GM18507 (cell line): ENCODE data around the gene KCP.

ENCODE experiments used
- DNase-seq: peaks from one replicate; pipeline ENCODE4 v3.0.0; 2011; ENCODE audit warnings: low read depth; ENCODE audit not compliant: insufficient read length; ENCODE audit errors: extremely low spot score
- FAIRE-seq: peaks from 2 replicates; lab custom pipeline; 2011; peaks lifted over from hg19 to GRCh38; lab: Jason Lieb, UNC

KCP gene

GRCh38 chr7:128846781-128847444 lies 63.6 kb downstream of the KCP start:
- FAIRE-seq: no peak
- no peak for DNase-seq

- no peak for FAIRE-seq
- no peak for DNase-seq
Measured at GRCh38 chr7:128845987-128846386, 64.5 kb downstream of the KCP start.

DNA sequence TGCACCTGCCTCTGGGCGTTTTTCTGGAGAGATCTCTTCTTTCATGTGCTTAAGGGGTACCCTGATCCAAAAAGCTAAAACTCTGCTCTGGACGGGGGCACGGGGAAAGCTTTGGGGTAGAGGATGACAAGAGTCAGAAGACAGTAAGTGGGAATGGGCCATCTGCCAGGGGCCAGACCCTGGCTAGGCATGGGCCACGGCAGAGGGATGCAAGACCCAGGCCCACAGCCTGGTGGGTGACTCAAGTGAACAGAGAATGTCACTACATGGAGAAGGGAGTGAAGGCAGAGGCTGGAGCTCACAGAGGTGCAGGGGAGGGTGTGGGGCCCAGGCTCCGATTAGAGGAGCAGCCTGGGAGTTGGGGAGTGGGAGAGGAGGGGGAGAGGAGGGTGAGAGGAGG lies 65.0 kb downstream of the KCP start:
- FAIRE-seq: no peak
- DNase-seq: no peak

DNA sequence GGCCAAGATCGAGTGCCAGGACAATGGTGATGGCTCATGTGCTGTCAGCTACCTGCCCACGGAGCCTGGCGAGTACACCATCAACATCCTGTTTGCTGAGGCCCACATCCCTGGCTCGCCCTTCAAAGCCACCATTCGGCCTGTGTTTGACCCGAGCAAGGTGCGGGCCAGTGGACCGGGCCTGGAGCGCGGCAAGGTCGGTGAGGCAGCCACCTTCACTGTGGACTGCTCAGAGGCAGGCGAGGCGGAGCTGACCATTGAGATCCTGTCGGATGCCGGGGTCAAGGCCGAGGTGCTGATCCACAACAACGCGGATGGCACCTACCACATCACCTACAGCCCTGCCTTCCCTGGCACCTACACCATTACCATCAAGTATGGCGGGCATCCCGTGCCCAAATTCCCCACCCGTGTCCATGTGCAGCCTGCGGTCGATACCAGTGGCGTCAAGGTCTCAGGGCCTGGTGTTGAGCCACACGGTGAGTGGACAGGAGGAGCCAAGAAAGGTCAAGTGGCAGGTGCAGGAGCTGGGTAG lies 65.7 kb downstream of the KCP start:
- DNase-seq: no peak
- FAIRE-seq: no peak

GRCh38 chr7:128843938-128844621 lies 66.4 kb downstream of the KCP start:
- no peak for DNase-seq
- FAIRE-seq: no peak

DNA sequence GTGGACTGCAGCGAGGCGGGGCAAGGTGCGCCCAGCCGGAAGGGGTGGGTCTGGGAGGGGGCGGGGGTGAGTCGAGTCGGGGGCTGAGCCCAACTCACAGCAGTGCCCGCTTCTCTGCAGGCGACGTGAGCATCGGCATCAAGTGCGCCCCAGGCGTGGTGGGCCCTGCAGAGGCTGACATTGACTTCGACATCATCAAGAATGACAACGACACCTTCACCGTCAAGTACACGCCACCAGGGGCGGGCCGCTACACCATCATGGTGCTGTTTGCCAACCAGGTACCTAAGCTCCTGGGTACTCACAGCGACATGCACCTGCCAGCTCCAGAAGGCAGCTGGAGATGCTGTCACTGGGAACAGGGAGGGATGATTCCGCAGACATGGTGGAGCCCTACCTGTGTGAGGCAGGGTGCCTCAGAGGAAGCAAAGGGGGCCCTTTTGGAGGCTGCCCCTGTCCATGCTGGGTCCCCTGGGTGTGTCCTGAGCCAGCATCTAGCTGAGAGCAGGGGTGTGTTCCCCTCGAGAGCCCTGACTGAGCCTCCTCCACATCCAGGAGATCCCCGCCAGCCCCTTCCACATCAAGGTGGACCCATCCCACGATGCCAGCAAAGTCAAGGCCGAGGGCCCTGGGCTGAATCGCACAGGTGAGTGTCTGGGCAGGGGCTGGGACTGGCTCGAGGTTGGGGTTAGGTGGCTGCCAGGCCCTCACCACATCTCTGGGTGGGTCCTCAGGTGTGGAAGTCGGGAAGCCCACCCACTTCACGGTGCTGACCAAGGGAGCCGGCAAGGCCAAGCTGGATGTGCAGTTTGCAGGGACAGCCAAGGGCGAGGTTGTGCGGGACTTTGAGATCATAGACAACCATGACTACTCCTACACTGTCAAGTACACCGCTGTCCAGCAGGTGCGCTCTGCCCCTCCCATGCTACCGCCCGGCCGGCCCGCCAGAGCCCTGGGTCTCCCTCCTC lies 67.6 kb downstream of the KCP start:
- FAIRE-seq (no peak), DNase-seq (no peak)

GRCh38 chr7:128841921-128842673 lies 68.4 kb downstream of the KCP start:
- peak; percentile 65 for DNase-seq
- peak; percentile 63 for FAIRE-seq

DNA sequence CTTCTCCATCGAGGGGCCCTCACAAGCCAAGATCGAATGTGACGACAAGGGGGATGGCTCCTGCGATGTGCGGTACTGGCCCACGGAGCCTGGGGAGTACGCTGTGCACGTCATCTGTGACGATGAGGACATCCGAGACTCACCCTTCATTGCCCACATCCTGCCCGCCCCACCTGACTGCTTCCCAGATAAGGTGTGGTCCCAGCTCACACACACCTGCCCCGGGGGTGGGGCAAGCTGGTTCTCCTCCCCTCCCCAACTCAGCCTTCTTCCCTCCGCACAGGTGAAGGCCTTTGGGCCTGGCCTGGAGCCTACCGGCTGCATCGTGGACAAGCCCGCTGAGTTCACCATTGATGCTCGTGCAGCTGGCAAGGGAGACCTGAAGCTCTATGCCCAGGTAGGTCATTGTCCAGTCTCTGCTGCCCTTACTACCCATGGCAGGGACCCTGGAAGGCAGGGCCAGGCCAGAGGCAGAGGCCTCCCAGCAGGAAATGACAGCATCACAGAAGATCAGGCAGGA lies 69.3 kb downstream of the KCP start:
- no peak for FAIRE-seq
- DNase-seq: no peak

DNA sequence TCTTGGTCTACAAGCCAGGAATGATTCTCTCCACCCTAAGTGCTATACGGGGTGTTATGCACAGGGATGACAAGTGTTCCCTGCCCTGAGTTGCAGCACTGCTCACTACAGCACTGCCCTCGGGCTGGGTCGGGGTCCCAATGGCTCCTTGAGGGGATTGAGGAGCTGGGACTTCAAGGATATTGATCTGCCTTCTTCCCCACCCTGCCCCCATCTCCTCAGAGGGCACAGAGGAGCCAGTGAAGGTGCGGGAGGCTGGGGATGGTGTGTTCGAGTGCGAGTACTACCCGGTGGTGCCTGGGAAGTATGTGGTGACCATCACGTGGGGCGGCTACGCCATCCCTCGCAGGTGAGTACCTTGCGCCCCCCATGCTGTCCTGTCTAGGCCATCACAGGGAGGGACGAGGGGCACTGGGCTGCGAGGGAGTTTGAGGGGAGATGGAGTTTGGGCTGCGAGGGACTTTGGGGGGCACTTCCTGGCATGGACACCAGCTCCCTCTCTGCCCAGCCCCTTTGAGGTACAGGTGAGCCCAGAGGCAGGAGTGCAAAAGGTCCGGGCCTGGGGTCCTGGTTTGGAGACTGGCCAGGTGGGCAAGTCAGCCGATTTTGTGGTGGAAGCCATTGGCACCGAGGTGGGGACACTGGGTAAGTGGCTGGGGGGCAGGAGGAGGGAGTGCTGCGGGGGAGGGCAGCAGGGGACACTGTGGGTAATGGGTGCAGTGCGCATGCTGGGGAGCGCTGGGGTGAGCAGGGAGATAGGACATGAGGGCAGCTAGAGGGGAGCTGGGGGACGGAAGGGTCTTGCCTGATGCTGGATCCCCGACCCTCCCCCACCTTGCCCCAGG lies 70.0 kb downstream of the KCP start:
- no peak for FAIRE-seq

DNA sequence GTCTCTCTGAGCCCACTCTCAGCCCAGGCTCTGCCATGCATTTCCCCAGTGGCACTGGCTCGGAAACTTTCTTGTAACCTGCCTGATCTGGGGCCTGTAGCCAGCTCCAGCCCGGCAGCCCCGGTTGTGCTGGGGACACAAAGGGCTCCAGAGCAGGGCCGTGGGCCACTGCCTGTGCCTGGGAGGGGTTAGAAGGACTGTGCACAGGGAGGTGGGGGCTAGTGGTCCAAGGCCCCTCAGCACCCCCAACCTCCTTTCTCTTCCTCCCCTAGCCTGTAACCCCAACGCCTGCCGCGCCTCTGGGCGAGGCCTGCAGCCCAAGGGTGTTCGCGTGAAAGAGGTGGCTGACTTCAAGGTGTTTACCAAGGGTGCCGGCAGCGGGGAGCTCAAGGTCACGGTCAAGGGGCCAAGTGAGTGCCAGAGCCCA lies 70.7 kb downstream of the KCP start:
- FAIRE-seq (no peak), DNase-seq (no peak)

More for the DNA sequence above, 70.0 kb downstream of the KCP start:
- no peak for DNase-seq

- FAIRE-seq: no peak
- DNase-seq: no peak
Measured at GRCh38 chr7:128838981-128839731, 71.4 kb downstream of the KCP start.

DNA sequence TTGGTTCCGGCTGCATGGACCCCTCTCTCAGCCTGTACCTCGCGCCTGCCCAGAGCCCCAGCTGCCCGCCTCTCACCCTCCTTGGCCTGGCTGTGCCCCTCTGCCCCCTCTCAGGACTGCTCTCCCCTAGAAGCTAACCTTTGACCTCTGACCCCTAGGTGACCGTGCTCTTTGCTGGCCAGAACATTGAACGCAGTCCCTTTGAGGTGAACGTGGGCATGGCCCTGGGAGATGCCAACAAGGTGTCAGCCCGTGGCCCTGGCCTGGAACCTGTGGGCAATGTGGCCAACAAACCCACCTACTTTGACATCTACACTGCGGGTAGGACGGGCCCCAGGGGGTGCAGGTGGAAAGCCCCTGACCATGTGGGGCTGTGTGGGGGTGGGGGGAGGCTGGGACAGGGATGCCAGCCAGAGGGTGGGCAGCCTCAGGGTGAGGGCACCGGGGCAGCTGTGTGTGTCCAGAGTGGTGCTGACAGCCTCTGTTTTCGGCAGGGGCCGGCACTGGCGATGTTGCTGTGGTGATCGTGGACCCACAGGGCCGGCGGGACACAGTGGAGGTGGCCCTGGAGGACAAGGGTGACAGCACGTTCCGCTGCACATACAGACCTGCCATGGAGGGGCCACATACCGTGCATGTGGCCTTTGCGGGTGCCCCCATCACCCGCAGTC lies 72.3 kb downstream of the KCP start:
- no peak for DNase-seq
- no peak for FAIRE-seq

GRCh38 chr7:128837521-128837921 lies 73.0 kb downstream of the KCP start:
- DNase-seq (no peak), FAIRE-seq (no peak)

DNA sequence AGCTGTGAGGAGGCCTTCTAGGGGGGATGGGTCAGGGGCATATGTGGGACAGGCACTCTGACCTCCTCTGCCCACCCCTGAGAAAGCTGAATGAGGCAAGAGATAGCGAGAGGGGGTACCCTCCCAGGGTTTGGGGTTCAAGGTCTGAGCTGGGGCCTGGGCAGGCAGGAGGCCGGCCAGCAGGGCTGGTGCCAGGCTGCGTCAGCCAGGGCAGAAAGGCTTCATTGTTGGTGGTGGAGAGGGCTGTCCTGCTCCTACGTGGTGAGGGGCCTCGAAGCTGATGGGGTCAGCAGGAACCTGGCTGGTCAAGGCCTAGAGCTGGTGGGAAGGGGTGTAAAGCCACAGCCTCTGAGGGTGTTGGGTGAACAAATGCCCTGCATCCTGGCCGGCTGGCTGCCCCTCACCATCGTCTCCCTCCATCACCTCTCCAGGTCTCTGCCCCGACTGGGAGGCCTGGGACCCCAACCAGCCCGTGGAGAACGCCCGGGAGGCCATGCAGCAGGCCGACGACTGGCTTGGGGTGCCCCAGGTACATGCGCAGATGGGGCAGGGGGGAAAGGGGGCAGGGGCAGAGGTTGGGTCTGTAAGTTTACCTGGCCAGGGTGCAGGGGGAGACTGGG lies 73.7 kb downstream of the KCP start:
- FAIRE-seq: no peak
- no peak for DNase-seq

GRCh38 chr7:128835790-128836641 lies 74.5 kb downstream of the KCP start:
- FAIRE-seq: no peak
- DNase-seq: no peak

DNA sequence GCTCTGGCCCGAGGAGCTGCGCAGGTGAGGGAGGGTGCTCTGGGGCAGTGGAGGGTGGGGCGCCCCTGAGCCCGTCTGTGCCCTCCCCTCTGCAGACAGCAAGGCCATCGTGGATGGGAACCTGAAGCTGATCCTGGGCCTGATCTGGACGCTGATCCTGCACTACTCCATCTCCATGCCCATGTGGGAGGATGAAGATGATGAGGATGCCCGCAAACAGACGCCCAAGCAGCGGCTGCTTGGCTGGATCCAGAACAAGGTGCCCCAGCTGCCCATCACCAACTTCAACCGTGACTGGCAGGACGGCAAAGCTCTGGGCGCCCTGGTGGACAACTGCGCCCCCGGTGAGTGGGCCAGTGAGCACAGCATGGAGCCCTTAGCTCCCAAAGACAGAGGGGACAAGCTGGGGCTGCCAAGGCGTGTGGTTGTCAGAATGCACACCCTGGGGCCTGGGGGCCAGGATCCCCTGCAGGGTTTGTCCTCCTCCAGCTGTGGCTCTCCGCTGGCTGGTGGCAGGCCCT lies 75.2 kb downstream of the KCP start:
- DNase-seq: no peak
- FAIRE-seq: no peak
